ENCODE data around the gene GREB1L.
A peak's percentile ranks its signal among the peaks of the same experiment; 100 is the strongest.
"Not testable (repeated sequence)": the region's sequence is repeated elsewhere in the genome, so short reads cannot be mapped to it uniquely, and the experiment has no call there.

GREB1L gene

GRCh38 chr18:21242141-21242779 lies at the start of gene GREB1L:
GREB1L (plus strand) TSS chr18:21242232; CDS start chr18:21383519, 141,287 bp downstream.
- peak; percentile 56 for DNase-seq

GRCh38 chr18:21192308-21192624 lies 49.8 kb upstream of the GREB1L start:
- DNase-seq = no peak

GRCh38 chr18:21194871-21195771 lies 46.9 kb upstream of the GREB1L start:
- no peak for DNase-seq

- no peak for DNase-seq
Observed at GRCh38 chr18:21196426-21196825, 45.6 kb upstream of the GREB1L start.

GRCh38 chr18:21203126-21203525 lies 38.9 kb upstream of the GREB1L start:
- DNase-seq = no peak

GRCh38 chr18:21203542-21204241 lies 38.3 kb upstream of the GREB1L start:
- no peak for DNase-seq

GRCh38 chr18:21205695-21206094 lies 36.3 kb upstream of the GREB1L start:
- no peak for DNase-seq

GRCh38 chr18:21210278-21210677 lies 31.8 kb upstream of the GREB1L start:
- no peak for DNase-seq

GRCh38 chr18:21210784-21211183 lies 31.2 kb upstream of the GREB1L start:
- no peak for DNase-seq

- DNase-seq = not testable (repeated sequence)
Observed at GRCh38 chr18:21214409-21214808, 27.6 kb upstream of the GREB1L start.

GRCh38 chr18:21215490-21215889 lies 26.5 kb upstream of the GREB1L start:
- DNase-seq = no peak

- DNase-seq = no peak
Observed at GRCh38 chr18:21218862-21219261, 23.2 kb upstream of the GREB1L start.

- DNase-seq = no peak
Observed at GRCh38 chr18:21230436-21230835, 11.6 kb upstream of the GREB1L start.

GRCh38 chr18:21241301-21242048 lies 557 bp upstream of the GREB1L start:
- DNase-seq = no peak

GRCh38 chr18:21242780-21243401 lies 859 bp downstream of the GREB1L start:
- no peak for DNase-seq

GRCh38 chr18:21254576-21254975 lies 12.5 kb downstream of the GREB1L start:
- DNase-seq = no peak

GRCh38 chr18:21255211-21255610 lies 13.2 kb downstream of the GREB1L start:
- DNase-seq = no peak

- no peak for DNase-seq
Observed at GRCh38 chr18:21257386-21257785, 15.4 kb downstream of the GREB1L start.

GRCh38 chr18:21260621-21261020 lies 18.6 kb downstream of the GREB1L start:
- no peak for DNase-seq

GRCh38 chr18:21261352-21261751 lies 19.3 kb downstream of the GREB1L start:
- no peak for DNase-seq

GRCh38 chr18:21262244-21262643 lies 20.2 kb downstream of the GREB1L start:
- no peak for DNase-seq

GRCh38 chr18:21262979-21263378 lies 20.9 kb downstream of the GREB1L start:
- no peak for DNase-seq

- no peak for DNase-seq
Observed at GRCh38 chr18:21264651-21265050, 22.6 kb downstream of the GREB1L start.
